GM23338 (cell line): ENCODE measurements around the gene PDSS2. TPM values are rescaled to one million over a fixed set of nuclear protein-coding genes. Genes with fewer than 3 reads are reported as not detected.

Source experiments
- ATAC-seq: fragments of 200-7000 bp; cut with Tn5 transposase; 3 replicates; pipeline ENCODE4 v1.9.1; 2020
- DNase-seq: peaks from one replicate; pipeline ENCODE4 v3.0.0-alpha.2; 2015; ENCODE audit warnings: low spot score
- H2AFZ ChIP-seq: fragments of 200-600 bp; sonication (generic); 2 replicates; pipeline ENCODE4 v1.8.0; 2016; ENCODE audit warnings: antibody characterized with exemption, mild to moderate bottlenecking, moderate library complexity
- H3F3A ChIP-seq: fragments of 200-600 bp; sonication (generic); replicated peaks from 2 replicates; pipeline ENCODE4 v1.8.0; 2017; ENCODE audit warnings: antibody characterized with exemption, mixed run types, low read depth
- H3K27ac ChIP-seq: fragments of 200-600 bp; sonication (generic); 2 replicates; pipeline ENCODE4 v1.6.1; 2016; ENCODE audit warnings: low read depth
- H3K27me3 ChIP-seq: fragments of 200-600 bp; sonication (generic); 2 replicates; pipeline ENCODE4 v1.8.0; 2016; ENCODE audit warnings: mild to moderate bottlenecking, mixed run types, moderate library complexity; ENCODE audit not compliant: insufficient read depth
- H3K36me3 ChIP-seq: fragments of 200-600 bp; sonication (generic); 2 replicates; pipeline ENCODE4 v1.8.0; 2016; ENCODE audit warnings: mild to moderate bottlenecking; ENCODE audit not compliant: insufficient read depth
- H3K4me1 ChIP-seq: fragments of 200-600 bp; sonication (generic); 2 replicates; pipeline ENCODE4 v1.8.0; 2016; ENCODE audit warnings: mild to moderate bottlenecking, moderate library complexity; ENCODE audit not compliant: insufficient read depth
- H3K4me2 ChIP-seq: fragments of 200-600 bp; sonication (generic); 2 replicates; pipeline ENCODE4 v1.7.1; 2017; ENCODE audit warnings: mixed run types
- H3K4me3 ChIP-seq: fragments of 200-600 bp; sonication (generic); 2 replicates; pipeline ENCODE4 v1.6.1; 2016; ENCODE audit warnings: mixed run types
- H3K79me2 ChIP-seq: fragments of 200-600 bp; sonication (generic); replicated peaks from 2 replicates; pipeline ENCODE4 v1.8.0; 2017; ENCODE audit warnings: mild to moderate bottlenecking; ENCODE audit not compliant: insufficient read depth
- H3K9me2 ChIP-seq: fragments of 200-600 bp; sonication (generic); 2 replicates; pipeline ENCODE4 v1.8.0; 2017; ENCODE audit not compliant: insufficient read depth
- H4K20me1 ChIP-seq: fragments of 200-600 bp; sonication (generic); replicated peaks from 2 replicates; pipeline ENCODE4 v1.8.0; 2017; ENCODE audit warnings: mild to moderate bottlenecking; ENCODE audit not compliant: insufficient read depth
- H3K27ac Mint-ChIP-seq: 2 replicates; pipeline ENCODE4 v1.8.0; 2020; ENCODE audit warnings: inconsistent platforms, mild to moderate bottlenecking, moderate library complexity, mixed read lengths
- H3K27me3 Mint-ChIP-seq: 3 replicates; pipeline ENCODE4 v1.8.0; 2022; ENCODE audit warnings: low read depth, mild to moderate bottlenecking, moderate library complexity, mixed read lengths, inconsistent platforms; ENCODE audit not compliant: insufficient read depth, poor library complexity
- H3K36me3 Mint-ChIP-seq: 3 replicates; pipeline ENCODE4 v1.8.0; 2021; ENCODE audit warnings: low read depth, mild to moderate bottlenecking, inconsistent platforms, moderate library complexity, mixed read lengths
- H3K4me1 Mint-ChIP-seq: 3 replicates; pipeline ENCODE4 v1.8.0; 2020; ENCODE audit warnings: mild to moderate bottlenecking, inconsistent platforms, mixed read lengths
- H3K4me3 Mint-ChIP-seq: 3 replicates; pipeline ENCODE4 v1.8.0; 2021; ENCODE audit warnings: moderate library complexity, mild to moderate bottlenecking, inconsistent platforms, mixed read lengths
- H3K9me3 Mint-ChIP-seq: 3 replicates; pipeline ENCODE4 v1.8.0; 2020; ENCODE audit warnings: moderate library complexity, mild to moderate bottlenecking, inconsistent platforms, mixed read lengths
- CREB1 ChIP-seq: fragments of 250-450 bp; sonication (Bioruptor Pico); IDR thresholded peaks from 2 replicates; pipeline ENCODE4 v1.5.0; 2020; ENCODE audit warnings: low read depth, mild to moderate bottlenecking, moderate library complexity
- EZH2phosphoT487 ChIP-seq: fragments of 200-600 bp; sonication (generic); IDR thresholded peaks from one replicate; pipeline ENCODE4 v1.8.1; 2018; ENCODE audit warnings: antibody characterized with exemption; ENCODE audit not compliant: unreplicated experiment
- JUNB ChIP-seq: IDR thresholded peaks from one replicate; pipeline ENCODE4 v1.6.1; 2016; ENCODE audit warnings: antibody characterized with exemption; ENCODE audit not compliant: unreplicated experiment
- NANOG ChIP-seq: IDR thresholded peaks from 2 replicates; pipeline ENCODE4 v1.6.1; 2016; ENCODE audit warnings: antibody characterized with exemption, borderline replicate concordance
- STAT1 ChIP-seq: IDR thresholded peaks from one replicate; pipeline ENCODE4 v1.6.1; 2016; ENCODE audit warnings: antibody characterized with exemption; ENCODE audit not compliant: unreplicated experiment
- ZNF114 ChIP-seq: fragments of 250-450 bp; sonication (Bioruptor Pico); IDR thresholded peaks from 2 replicates; pipeline ENCODE4 v1.5.0; 2020; ENCODE audit warnings: mild to moderate bottlenecking, moderate library complexity
- ZNF331 ChIP-seq: fragments of 250-450 bp; sonication (Bioruptor Pico); IDR thresholded peaks from 2 replicates; pipeline ENCODE4 v1.5.0; 2020; ENCODE audit warnings: low read depth, mild to moderate bottlenecking, moderate library complexity
- ZNF462 ChIP-seq: fragments of 250-450 bp; sonication (Bioruptor Pico); IDR thresholded peaks from 2 replicates; pipeline ENCODE4 v1.5.0; 2020; ENCODE audit warnings: mild to moderate bottlenecking, moderate library complexity
- polyA plus RNA-seq: library from polyadenylated mRNA; unstranded; fragments of >200 nt; fragmentation: Nextera tagmentation; extraction: Ambion mirVana; gene quantifications from 2 replicates; pipeline ENCODE4 v1.2.1, GENCODE V29; 2016
- total RNA-seq: library from RNA; depleted of rRNA; stranded (reverse); fragments of >200 nt; shearing (Covaris generic); gene quantifications from 2 replicates; pipeline ENCODE4 v1.2.3, GENCODE V29; 2014
- TF ChIP-seq, protein P1 (sequence below), 2 experiments: fragments of 200-600 bp in 1 of 2; sonication (generic) in 1 of 2; conservative IDR thresholded peaks; 2 replicates each; pipeline versions ENCODE4 v1.5.1 to v1.6.1; 2016 to 2017; ENCODE audit warnings: antibody characterized with exemption in 2 of 2, low read depth in 2 of 2, mild to moderate bottlenecking in 2 of 2, moderate library complexity in 1 of 2

PDSS2 gene
- total and polyA plus RNA-seq, 2 experiments from 2014 or later, result 7.3 to 16.7 TPM

- Mint-ChIP-seq H3K4me3 (no peak overlapping the region), H3K27me3 (no peaks in the 10 kb centered on the region), H3K9me3 (peaks cover 6% of the 10 kb centered on the region; the same call in 2 of the 3 replicates), H3K27ac (no peak overlapping the region; the same call in 1 of the 2 replicates), H3K4me1 (peaks cover 11% of the 10 kb centered on the region), H3K36me3 (peaks cover 6% of the 10 kb centered on the region)
- Histone ChIP-seq H3K27ac (no peak overlapping the region), H3K4me1 (peaks cover 14% of the 10 kb centered on the region), H3K79me2 (no peaks in the 10 kb centered on the region), H3F3A (no peaks in the 10 kb centered on the region), H3K9me2 (no peaks in the 10 kb centered on the region), H3K36me3 (no peaks in the 10 kb centered on the region), H2AFZ (no peak overlapping the region), H4K20me1 (no peaks in the 10 kb centered on the region), H3K4me2 (no peak overlapping the region), H3K27me3 (no peaks in the 10 kb centered on the region), H3K4me3 (no peak overlapping the region)
- ATAC-seq (no peak), DNase-seq (no peak)
- TF ChIP-seq EZH2phosphoT487, result no peak
- TF ChIP-seq, protein P1, sequence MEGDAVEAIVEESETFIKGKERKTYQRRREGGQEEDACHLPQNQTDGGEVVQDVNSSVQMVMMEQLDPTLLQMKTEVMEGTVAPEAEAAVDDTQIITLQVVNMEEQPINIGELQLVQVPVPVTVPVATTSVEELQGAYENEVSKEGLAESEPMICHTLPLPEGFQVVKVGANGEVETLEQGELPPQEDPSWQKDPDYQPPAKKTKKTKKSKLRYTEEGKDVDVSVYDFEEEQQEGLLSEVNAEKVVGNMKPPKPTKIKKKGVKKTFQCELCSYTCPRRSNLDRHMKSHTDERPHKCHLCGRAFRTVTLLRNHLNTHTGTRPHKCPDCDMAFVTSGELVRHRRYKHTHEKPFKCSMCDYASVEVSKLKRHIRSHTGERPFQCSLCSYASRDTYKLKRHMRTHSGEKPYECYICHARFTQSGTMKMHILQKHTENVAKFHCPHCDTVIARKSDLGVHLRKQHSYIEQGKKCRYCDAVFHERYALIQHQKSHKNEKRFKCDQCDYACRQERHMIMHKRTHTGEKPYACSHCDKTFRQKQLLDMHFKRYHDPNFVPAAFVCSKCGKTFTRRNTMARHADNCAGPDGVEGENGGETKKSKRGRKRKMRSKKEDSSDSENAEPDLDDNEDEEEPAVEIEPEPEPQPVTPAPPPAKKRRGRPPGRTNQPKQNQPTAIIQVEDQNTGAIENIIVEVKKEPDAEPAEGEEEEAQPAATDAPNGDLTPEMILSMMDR (conservative IDR thresholded peaks at IDR 0.05; ENCODE audit: low read depth in 2 of 2), result no peak
- no peak for TF ChIP-seq STAT1
Measured at GRCh38 chr6:107205058-107205998, 254.0 kb downstream of the PDSS2 start.

- no peak overlapping the region for H3K27ac Mint-ChIP-seq
- TF ChIP-seq CREB1 (CRISPR knock-in tag) (no peak), ZNF462 (CRISPR knock-in tag) (no peak), JUNB (no peak), ZNF331 (CRISPR knock-in tag) (no peak), ZNF114 (CRISPR knock-in tag) (no peak), NANOG (no peak)
- TF ChIP-seq, protein P1 (conservative IDR thresholded peaks at IDR 0.05; ENCODE audit: low read depth in 2 of 2), result no peak
- H3K27ac ChIP-seq, result no peak overlapping the region
- no peaks in the 10 kb centered on the region for H3K27me3 ChIP-seq
- no peaks in the 10 kb centered on the region for H3K36me3 ChIP-seq
- no peak overlapping the region for H2AFZ ChIP-seq
- H3K4me2 ChIP-seq, result no peak overlapping the region
- no peaks in the 10 kb centered on the region for H3K4me1 ChIP-seq
- H3F3A ChIP-seq, result no peaks in the 10 kb centered on the region
- no peaks in the 10 kb centered on the region for H3K4me1 Mint-ChIP-seq
- H3K36me3 Mint-ChIP-seq, result peaks cover 6% of the 10 kb centered on the region
- H3K4me3 ChIP-seq, result no peak overlapping the region
- no peak overlapping the region for H3K4me3 Mint-ChIP-seq
- no peaks in the 10 kb centered on the region for H3K79me2 ChIP-seq
- no peaks in the 10 kb centered on the region for H3K27me3 Mint-ChIP-seq
- H3K9me2 ChIP-seq, result no peaks in the 10 kb centered on the region
- peaks cover 6% of the 10 kb centered on the region; the same call in 2 of the 3 replicates for H3K9me3 Mint-ChIP-seq
- no peak for ATAC-seq
- no peak for DNase-seq
- no peaks in the 10 kb centered on the region for H4K20me1 ChIP-seq
Measured at GRCh38 chr6:107202876-107203468, 256.4 kb downstream of the PDSS2 start.
